Upper lobe of right lung (tissue), 1 donor: ENCODE results near the gene AQP7. TPM values are rescaled to one million over a fixed set of nuclear protein-coding genes. Genes with fewer than 3 reads are reported as not detected.
"Not testable (repeated sequence)": the region's sequence is repeated elsewhere in the genome, so short reads cannot be mapped to it uniquely, and the experiment has no call there.

Source experiments
- ATAC-seq: fragments of 200-7000 bp; cut with Tn5 transposase; one replicate; pipeline ENCODE4 v1.9.1; 2020; ENCODE audit warnings: mild to moderate bottlenecking, moderate library complexity
- DNase-seq: peaks from one replicate; pipeline ENCODE4 v3.0.0-alpha.2; 2020
- H3K27ac ChIP-seq: fragments of 200-600 bp; one replicate; pipeline ENCODE4 v1.8.0; 2022
- H3K27me3 ChIP-seq: fragments of 200-600 bp; one replicate; pipeline ENCODE4 v1.8.0; 2022; ENCODE audit warnings: mild to moderate bottlenecking
- H3K36me3 ChIP-seq: fragments of 200-600 bp; one replicate; pipeline ENCODE4 v1.8.0; 2022
- H3K4me1 ChIP-seq: fragments of 200-600 bp; one replicate; pipeline ENCODE4 v1.8.0; 2022
- H3K4me3 ChIP-seq: fragments of 200-600 bp; one replicate; pipeline ENCODE4 v1.8.0; 2022; ENCODE audit warnings: mild to moderate bottlenecking
- H3K9me3 ChIP-seq: fragments of 200-600 bp; one replicate; pipeline ENCODE4 v1.8.0; 2022
- CTCF ChIP-seq: fragments of 200-600 bp; IDR thresholded peaks from one replicate; pipeline ENCODE4 v1.8.0; 2022; ENCODE audit warnings: antibody characterized with exemption
- intact Hi-C: fragments of 100-400 bp; cut with DNase I; formaldehyde crosslinking; loops from one replicate; pipeline ENCODE4 v1.11.0; 2022
- total RNA-seq: library from RNA; stranded (reverse); fragmentation: NEBNext Ultra II Directional; extraction: Animal tissue kit (Norgen Biotek cat#: 25700); gene quantifications from one replicate; pipeline ENCODE4 v1.2.1, GENCODE V29; 2021
- donor health status: DM: no; HTN: yes; CAD: no; lungs with severe emphysema.

The AQP7 gene
- total RNA-seq, 1 donor from 2014 or later: 2.4 TPM

GRCh38 chr9:33372900-33373299, 29.5 kb downstream of the AQP7 start:
- DNase-seq (peak; percentile 62), ATAC-seq (peak; percentile 63)
- no peak for TF ChIP-seq CTCF
- intact Hi-C loops: no loop called here
- Histone ChIP-seq H3K36me3 (peaks cover 41% of the 10 kb centered on the region), H3K9me3 (no peaks in the 10 kb centered on the region), H3K4me3 (no peak overlapping the region), H3K27ac (no peak overlapping the region), H3K4me1 (peaks cover 8% of the 10 kb centered on the region), H3K27me3 (no peaks in the 10 kb centered on the region)

GRCh38 chr9:33366979-33367480, 35.3 kb downstream of the AQP7 start:
- intact Hi-C loops: no loop called here
- TF ChIP-seq CTCF: no peak
- Histone ChIP-seq H3K27me3 (no peaks in the 10 kb centered on the region), H3K36me3 (peaks cover 85% of the 10 kb centered on the region), H3K4me1 (no peaks in the 10 kb centered on the region), H3K4me3 (no peak overlapping the region), H3K27ac (no peak overlapping the region), H3K9me3 (no peaks in the 10 kb centered on the region)
- peak; percentile 12 for DNase-seq
- no peak for ATAC-seq

- H3K4me3 ChIP-seq, intact Hi-C loops, H3K4me1 ChIP-seq, H3K9me3 ChIP-seq, DNase-seq, H3K27me3 ChIP-seq, H3K27ac ChIP-seq, ATAC-seq: not testable (repeated sequence)
- peaks cover 67% of the 10 kb centered on the region for H3K36me3 ChIP-seq
Observed at GRCh38 chr9:33364814-33365213, 37.6 kb downstream of the AQP7 start.

GRCh38 chr9:33364127-33364526, 38.2 kb downstream of the AQP7 start:
- TF ChIP-seq CTCF: no peak
- Histone ChIP-seq H3K36me3 (peaks cover 62% of the 10 kb centered on the region), H3K4me1 (no peaks in the 10 kb centered on the region), H3K4me3 (no peak overlapping the region), H3K9me3 (no peaks in the 10 kb centered on the region), H3K27me3 (no peaks in the 10 kb centered on the region), H3K27ac (no peak overlapping the region)
- intact Hi-C loops: no loop called here
- DNase-seq (no peak), ATAC-seq (no peak)

- H3K4me1 ChIP-seq, H3K27ac ChIP-seq, H3K9me3 ChIP-seq, H3K27me3 ChIP-seq, H3K4me3 ChIP-seq, intact Hi-C loops, ATAC-seq, DNase-seq: not testable (repeated sequence)
- H3K36me3 ChIP-seq: peaks cover 56% of the 10 kb centered on the region
Observed at GRCh38 chr9:33358641-33359040, 43.7 kb downstream of the AQP7 start.

- intact Hi-C loops: no loop called here
- Histone ChIP-seq H3K9me3 (no peaks in the 10 kb centered on the region), H3K36me3 (peaks cover 61% of the 10 kb centered on the region), H3K27ac (no peak overlapping the region), H3K4me1 (no peaks in the 10 kb centered on the region), H3K4me3 (no peak overlapping the region), H3K27me3 (no peaks in the 10 kb centered on the region)
- no peak for ATAC-seq
- no peak for DNase-seq
- no peak for TF ChIP-seq CTCF
Observed at GRCh38 chr9:33355933-33356332, 46.4 kb downstream of the AQP7 start.

- Histone ChIP-seq H3K9me3 (no peaks in the 10 kb centered on the region), H3K4me3 (no peak overlapping the region), H3K27me3 (no peaks in the 10 kb centered on the region), H3K36me3 (peaks cover 57% of the 10 kb centered on the region), H3K4me1 (no peaks in the 10 kb centered on the region), H3K27ac (no peak overlapping the region)
- ATAC-seq: peak; percentile 39
- TF ChIP-seq CTCF: no peak
- DNase-seq: no peak
- intact Hi-C loops: no loop called here
Observed at GRCh38 chr9:33354651-33355211, 47.6 kb downstream of the AQP7 start.
